Glutamatergic neuron (in vitro differentiated cells): ENCODE results near the gene RPL3. TPM values are rescaled to one million over a fixed set of nuclear protein-coding genes. Genes with fewer than 3 reads are reported as not detected.

Source experiments
- DNase-seq: peaks from one replicate; pipeline ENCODE4 v3.0.0; 2022
- H3K27ac Mint-ChIP-seq: one replicate; pipeline ENCODE4 v1.8.0; 2020; ENCODE audit warnings: mild to moderate bottlenecking, mixed read lengths, inconsistent platforms; ENCODE audit not compliant: unreplicated experiment
- H3K27me3 Mint-ChIP-seq: one replicate; pipeline ENCODE4 v1.8.0; 2020; ENCODE audit warnings: mild to moderate bottlenecking, moderate library complexity, mixed read lengths, inconsistent platforms; ENCODE audit not compliant: unreplicated experiment
- H3K36me3 Mint-ChIP-seq: one replicate; pipeline ENCODE4 v1.8.0; 2020; ENCODE audit warnings: mild to moderate bottlenecking, mixed read lengths, inconsistent platforms; ENCODE audit not compliant: unreplicated experiment
- H3K4me1 Mint-ChIP-seq: one replicate; pipeline ENCODE4 v1.8.0; 2020; ENCODE audit warnings: mild to moderate bottlenecking, low read depth, mixed read lengths, inconsistent platforms; ENCODE audit not compliant: unreplicated experiment
- H3K4me3 Mint-ChIP-seq: one replicate; pipeline ENCODE4 v1.8.0; 2020; ENCODE audit warnings: mild to moderate bottlenecking, mixed read lengths, inconsistent platforms; ENCODE audit not compliant: unreplicated experiment
- H3K9me3 Mint-ChIP-seq: one replicate; pipeline ENCODE4 v1.8.0; 2020; ENCODE audit warnings: mild to moderate bottlenecking, moderate library complexity, mixed read lengths, inconsistent platforms; ENCODE audit not compliant: unreplicated experiment
- CTCF ChIP-seq: fragments of 200-600 bp; sonication (generic); IDR thresholded peaks from one replicate; pipeline ENCODE4 v1.5.0; 2021; ENCODE audit not compliant: partially characterized antibody, unreplicated experiment
- total RNA-seq: library from RNA; stranded (reverse); fragmentation: NEBNext Ultra II Directional; extraction: Animal tissue kit (Norgen Biotek cat#: 25700); gene quantifications from one replicate; pipeline ENCODE4 v1.2.1, GENCODE V29; 2021; ENCODE audit not compliant: unreplicated experiment

The RPL3 gene
- total RNA-seq, 1 donor from 2014 or later = 1,061 TPM

GRCh38 chr22:39269095-39269790 is 50.2 kb downstream of the RPL3 start:
- Mint-ChIP-seq H3K4me1 (no peaks in the 10 kb centered on the region), H3K36me3 (no peaks in the 10 kb centered on the region), H3K9me3 (peaks cover 4% of the 10 kb centered on the region), H3K4me3 (no peak overlapping the region), H3K27me3 (no peaks in the 10 kb centered on the region), H3K27ac (no peak overlapping the region)
- no peak for TF ChIP-seq CTCF
- DNase-seq = no peak

DNA sequence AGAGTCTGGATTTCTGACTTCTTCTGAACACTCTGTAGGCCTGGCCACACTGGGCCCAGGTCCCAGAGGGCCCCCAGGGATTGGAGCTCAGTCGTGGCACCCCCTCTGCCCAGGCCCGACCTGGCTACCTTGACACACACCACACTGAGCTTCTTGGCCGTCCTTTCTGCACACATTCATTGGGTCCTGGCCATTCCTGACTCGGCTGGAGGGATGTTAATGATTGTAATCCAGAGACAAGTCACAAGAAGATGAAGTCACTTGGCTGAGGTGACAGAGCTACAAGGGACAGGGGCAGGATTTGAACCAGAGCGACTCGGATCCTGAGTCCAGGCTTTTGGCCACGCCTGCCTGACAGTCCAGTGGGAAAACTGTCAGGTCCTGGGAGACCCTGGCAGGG is 50.8 kb downstream of the RPL3 start:
- Mint-ChIP-seq H3K27ac (no peak overlapping the region), H3K36me3 (no peaks in the 10 kb centered on the region), H3K27me3 (no peaks in the 10 kb centered on the region), H3K9me3 (peaks cover 4% of the 10 kb centered on the region), H3K4me1 (no peaks in the 10 kb centered on the region), H3K4me3 (no peak overlapping the region)
- no peak for DNase-seq
- TF ChIP-seq CTCF = no peak

GRCh38 chr22:39267974-39268373 is 51.4 kb downstream of the RPL3 start:
- H3K4me3 Mint-ChIP-seq = no peak overlapping the region
- H3K36me3 Mint-ChIP-seq = no peaks in the 10 kb centered on the region
- no peak for TF ChIP-seq CTCF
- no peak overlapping the region for H3K27ac Mint-ChIP-seq
- H3K4me1 Mint-ChIP-seq = no peaks in the 10 kb centered on the region
- peaks cover 4% of the 10 kb centered on the region for H3K9me3 Mint-ChIP-seq
- no peak for DNase-seq
- H3K27me3 Mint-ChIP-seq = no peaks in the 10 kb centered on the region

DNA sequence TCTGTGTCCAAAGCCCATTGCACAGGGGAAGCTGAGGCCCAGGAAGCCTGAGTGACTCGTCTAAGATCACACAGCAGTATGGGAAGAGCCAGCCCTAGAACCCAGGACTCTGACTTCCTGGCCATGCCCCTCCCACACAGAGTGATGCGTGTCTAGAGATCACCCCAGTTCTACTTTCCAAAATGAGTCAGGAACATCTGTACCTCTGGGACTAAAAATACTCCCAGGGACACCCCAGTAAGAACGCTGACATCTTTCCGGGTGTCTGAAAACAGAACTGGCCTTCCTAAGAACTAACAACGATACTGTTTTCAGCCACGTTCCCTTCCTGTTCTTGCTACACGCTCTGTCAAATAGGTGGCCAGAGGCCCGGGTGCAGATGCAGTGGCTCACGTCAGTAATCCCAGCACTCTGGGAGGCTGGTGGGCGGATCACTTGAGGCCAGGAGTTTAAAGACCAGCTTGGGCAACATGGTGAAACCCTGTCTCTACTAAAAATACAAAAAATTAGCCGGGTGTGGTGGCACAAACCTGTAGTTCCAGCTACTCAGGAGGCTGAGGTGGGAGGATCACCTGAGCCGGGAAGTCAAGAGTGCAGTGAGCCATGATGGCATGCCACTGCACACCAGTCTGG is 52.9 kb downstream of the RPL3 start:
- Mint-ChIP-seq H3K4me1 (no peaks in the 10 kb centered on the region), H3K9me3 (peaks cover 4% of the 10 kb centered on the region), H3K27me3 (no peaks in the 10 kb centered on the region), H3K4me3 (no peak overlapping the region), H3K27ac (no peak overlapping the region), H3K36me3 (no peaks in the 10 kb centered on the region)
- no peak for TF ChIP-seq CTCF
- no peak for DNase-seq

GRCh38 chr22:39265143-39265886 is 54.1 kb downstream of the RPL3 start:
- Mint-ChIP-seq H3K36me3 (peaks cover 6% of the 10 kb centered on the region), H3K9me3 (peaks cover 1% of the 10 kb centered on the region), H3K27me3 (no peaks in the 10 kb centered on the region), H3K4me3 (no peak overlapping the region), H3K4me1 (no peaks in the 10 kb centered on the region), H3K27ac (no peak overlapping the region)
- DNase-seq = no peak
- no peak for TF ChIP-seq CTCF
